Activated gamma-delta T cell treated with Interleukin-2 at 50 U/mL for 16 hours (primary cell): Measurements from ENCODE around the gene RAMP1.

ENCODE experiments used
- DNase-seq: peaks from one replicate; pipeline ENCODE4 v3.0.0-alpha.2; 2020

The RAMP1 gene

DNA sequence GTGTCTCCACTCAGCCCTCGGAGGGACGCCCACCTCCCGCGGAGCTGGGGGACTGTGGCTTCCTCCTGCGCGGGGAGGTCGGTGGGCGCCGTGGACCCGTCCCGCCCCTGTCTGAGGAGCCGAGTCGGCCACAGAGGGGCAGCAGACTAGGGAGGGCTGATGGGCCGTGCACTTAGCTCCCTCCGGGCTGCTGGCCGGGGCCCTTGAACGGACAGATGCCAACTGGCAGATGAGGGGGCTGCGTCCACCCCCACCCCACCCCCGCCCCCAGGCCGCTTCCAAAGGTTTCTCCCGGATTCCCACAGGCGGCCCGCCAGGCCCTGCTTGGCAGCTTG, 96.9 kb downstream of the RAMP1 start:
- DNase-seq, result no peak

DNA sequence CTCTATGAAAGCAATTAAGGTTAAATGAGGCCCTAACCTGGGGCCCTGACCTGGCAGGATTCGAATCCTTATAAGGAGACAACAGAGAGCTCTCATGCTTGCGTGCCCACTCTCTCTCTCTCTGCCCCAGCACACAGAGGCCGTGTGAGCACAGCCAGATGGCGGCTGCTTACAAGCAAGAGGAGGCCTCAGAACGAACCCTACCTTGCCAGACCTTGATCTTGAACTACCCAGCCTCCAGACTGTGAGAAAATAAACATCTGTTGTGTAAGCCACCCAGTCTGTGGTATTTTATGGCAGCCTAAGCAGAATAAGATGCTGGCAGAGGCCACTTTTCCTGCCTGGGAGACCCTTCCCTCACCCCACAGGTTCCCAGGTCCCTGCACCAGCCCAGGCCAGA, 102.2 kb downstream of the RAMP1 start:
- DNase-seq, result no peak
